Neural cell (in vitro differentiated cells): ENCODE results near the gene TCTN1. TPM values are rescaled to one million over a fixed set of nuclear protein-coding genes. Genes with fewer than 3 reads are reported as not detected.

Experiments
- H2AFZ ChIP-seq: fragments of 200-600, 300-800 bp; sonication (generic), shearing (Covaris generic); 2 replicates; pipeline ENCODE4 v1.6.0; 2014; ENCODE audit warnings: low read depth, mild to moderate bottlenecking, antibody characterized with exemption, low read length, moderate library complexity
- H3F3A ChIP-seq: fragments of 200-600 bp; shearing (Covaris generic); 2 replicates; pipeline ENCODE4 v1.6.1; 2016; ENCODE audit warnings: mild to moderate bottlenecking, moderate library complexity, mixed read lengths, antibody characterized with exemption, low read length; ENCODE audit not compliant: insufficient read depth, poor library complexity, severe bottlenecking
- H3K27ac ChIP-seq: fragments of 200-600, 300-800 bp; sonication (generic), shearing (Covaris generic); 2 replicates; pipeline ENCODE4 v1.5.1; 2014; ENCODE audit warnings: mild to moderate bottlenecking, low read length, moderate library complexity
- H3K27me3 ChIP-seq: fragments of 300-800, 200-600 bp; sonication (generic), shearing (Covaris generic); 2 replicates; pipeline ENCODE4 v1.6.0; 2014; ENCODE audit warnings: mild to moderate bottlenecking, low read depth, low read length, moderate library complexity; ENCODE audit not compliant: insufficient read depth
- H3K36me3 ChIP-seq: fragments of 300-800, 200-600 bp; sonication (generic), shearing (Covaris generic); 2 replicates; pipeline ENCODE4 v1.5.1; 2014; ENCODE audit warnings: mild to moderate bottlenecking, antibody characterized with exemption, low read length, moderate library complexity; ENCODE audit not compliant: insufficient read depth
- H3K4me2 ChIP-seq: fragments of 300-800, 200-600 bp; sonication (generic), shearing (Covaris generic); 2 replicates; pipeline ENCODE4 v1.6.0; 2014; ENCODE audit warnings: mild to moderate bottlenecking, low read length
- H3K4me3 ChIP-seq: fragments of 300-800, 200-600 bp; sonication (generic), shearing (Covaris generic); 2 replicates; pipeline ENCODE4 v1.5.1; 2014; ENCODE audit warnings: mild to moderate bottlenecking, low read length, moderate library complexity
- H3K79me2 ChIP-seq: fragments of 200-600 bp; shearing (Covaris generic); replicated peaks from 2 replicates; pipeline ENCODE4 v1.6.0; 2014; ENCODE audit warnings: mild to moderate bottlenecking, low read length, moderate library complexity; ENCODE audit not compliant: insufficient read depth
- H3K9ac ChIP-seq: fragments of 300-800, 200-600 bp; sonication (generic), shearing (Covaris generic); 2 replicates; pipeline ENCODE4 v1.6.1; 2016; ENCODE audit warnings: mild to moderate bottlenecking, low read length, mixed read lengths
- H3K9me2 ChIP-seq: fragments of 200-600 bp; shearing (Covaris generic); 2 replicates; pipeline ENCODE4 v1.6.1; 2016; ENCODE audit warnings: mild to moderate bottlenecking, low read length, mixed read lengths; ENCODE audit not compliant: insufficient read depth
- H3K9me3 ChIP-seq: fragments of 200-600, 300-800 bp; sonication (generic), shearing (Covaris generic); 2 replicates; pipeline ENCODE4 v1.6.1; 2016; ENCODE audit warnings: mild to moderate bottlenecking, mixed run types, low read length, moderate library complexity, mixed read lengths
- H4K20me1 ChIP-seq: fragments of 200-600 bp; shearing (Covaris generic); 2 replicates; pipeline ENCODE4 v1.6.1; 2016; ENCODE audit warnings: mild to moderate bottlenecking, mixed run types; ENCODE audit not compliant: insufficient read depth
- EP300 ChIP-seq: fragments of 450-650 bp; conservative IDR thresholded peaks from 2 replicates; pipeline ENCODE4 v1.6.1; 2014; ENCODE audit warnings: antibody characterized with exemption, mild to moderate bottlenecking, moderate library complexity; ENCODE audit not compliant: poor library complexity, severe bottlenecking
- EZH2 ChIP-seq: fragments of 200-600, 300-800 bp; shearing (Covaris generic), sonication (generic); IDR thresholded peaks from 2 replicates; pipeline ENCODE4 v1.6.1; 2014; ENCODE audit warnings: antibody characterized with exemption, low read length, borderline replicate concordance, mild to moderate bottlenecking; ENCODE audit not compliant: insufficient read depth, poor library complexity, severe bottlenecking
- MXI1 ChIP-seq: fragments of 450-650 bp; conservative IDR thresholded peaks from 2 replicates; pipeline ENCODE4 v1.6.1; 2014; ENCODE audit warnings: antibody characterized with exemption, mild to moderate bottlenecking; ENCODE audit not compliant: poor library complexity, severe bottlenecking
- POLR2AphosphoS5 ChIP-seq: IDR thresholded peaks from 2 replicates; pipeline ENCODE4 v1.6.1; 2012
- RAD21 ChIP-seq: fragments of 450-650 bp; conservative IDR thresholded peaks from 2 replicates; pipeline ENCODE4 v1.6.1; 2014; ENCODE audit warnings: antibody characterized with exemption, mild to moderate bottlenecking, moderate library complexity
- REST ChIP-seq: IDR thresholded peaks from 2 replicates; pipeline ENCODE4 v1.6.1; 2012; ENCODE audit warnings: borderline replicate concordance
- SMC3 ChIP-seq: fragments of 450-650 bp; conservative IDR thresholded peaks from 2 replicates; pipeline ENCODE4 v1.6.1; 2014; ENCODE audit warnings: antibody characterized with exemption, mild to moderate bottlenecking, moderate library complexity; ENCODE audit not compliant: poor library complexity
- TAF1 ChIP-seq: IDR thresholded peaks from 2 replicates; pipeline ENCODE4 v1.6.1; 2012; ENCODE audit warnings: low read depth
- polyA plus RNA-seq: library from polyadenylated mRNA; depleted of rRNA; stranded (reverse); fragments of >200 nt; gene quantifications from 2 replicates; pipeline ENCODE4 v1.2.3, GENCODE V29; 2014
- TF ChIP-seq, protein P1 (sequence below): fragments of 450-650 bp; IDR thresholded peaks from 2 replicates; pipeline ENCODE4 v1.5.1; 2014; ENCODE audit warnings: antibody characterized with exemption, mild to moderate bottlenecking, moderate library complexity; ENCODE audit not compliant: poor library complexity, severe bottlenecking

The TCTN1 gene
- polyA plus RNA-seq, 1 donor from 2014 or later = 58.3 TPM

DNA sequence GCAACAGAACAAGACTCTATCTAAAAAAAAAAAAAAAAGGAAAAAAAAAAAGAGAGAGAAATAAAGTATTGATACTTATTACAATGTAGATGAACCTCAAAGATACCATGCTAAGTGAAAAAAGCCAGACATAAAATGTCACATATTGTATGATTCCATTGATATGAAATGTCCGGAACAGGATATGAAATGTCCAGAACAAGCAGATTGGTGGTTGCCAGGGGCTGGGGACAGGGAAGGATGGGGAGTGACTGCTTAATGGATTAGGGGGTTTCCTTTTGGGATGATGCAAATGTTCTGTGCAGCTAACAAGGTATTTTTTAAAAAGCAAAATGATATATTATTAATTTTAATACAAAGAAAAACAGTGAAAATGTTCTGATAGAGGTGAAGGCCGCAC, 70.0 kb downstream of the TCTN1 start:
- Histone ChIP-seq H3K27ac (no peak overlapping the region), H2AFZ (no peak overlapping the region), H4K20me1 (no peaks in the 10 kb centered on the region), H3F3A (no peaks in the 10 kb centered on the region), H3K79me2 (no peaks in the 10 kb centered on the region), H3K27me3 (peaks cover 15% of the 10 kb centered on the region), H3K4me3 (no peak overlapping the region), H3K4me2 (no peak overlapping the region), H3K9ac (no peak overlapping the region), H3K9me3 (no peaks in the 10 kb centered on the region), H3K9me2 (no peaks in the 10 kb centered on the region), H3K36me3 (no peaks in the 10 kb centered on the region)
- TF ChIP-seq TAF1 (no peak), EZH2 (no peak), POLR2AphosphoS5 (no peak), REST (no peak), SMC3 (no peak)
- TF ChIP-seq, protein P1, sequence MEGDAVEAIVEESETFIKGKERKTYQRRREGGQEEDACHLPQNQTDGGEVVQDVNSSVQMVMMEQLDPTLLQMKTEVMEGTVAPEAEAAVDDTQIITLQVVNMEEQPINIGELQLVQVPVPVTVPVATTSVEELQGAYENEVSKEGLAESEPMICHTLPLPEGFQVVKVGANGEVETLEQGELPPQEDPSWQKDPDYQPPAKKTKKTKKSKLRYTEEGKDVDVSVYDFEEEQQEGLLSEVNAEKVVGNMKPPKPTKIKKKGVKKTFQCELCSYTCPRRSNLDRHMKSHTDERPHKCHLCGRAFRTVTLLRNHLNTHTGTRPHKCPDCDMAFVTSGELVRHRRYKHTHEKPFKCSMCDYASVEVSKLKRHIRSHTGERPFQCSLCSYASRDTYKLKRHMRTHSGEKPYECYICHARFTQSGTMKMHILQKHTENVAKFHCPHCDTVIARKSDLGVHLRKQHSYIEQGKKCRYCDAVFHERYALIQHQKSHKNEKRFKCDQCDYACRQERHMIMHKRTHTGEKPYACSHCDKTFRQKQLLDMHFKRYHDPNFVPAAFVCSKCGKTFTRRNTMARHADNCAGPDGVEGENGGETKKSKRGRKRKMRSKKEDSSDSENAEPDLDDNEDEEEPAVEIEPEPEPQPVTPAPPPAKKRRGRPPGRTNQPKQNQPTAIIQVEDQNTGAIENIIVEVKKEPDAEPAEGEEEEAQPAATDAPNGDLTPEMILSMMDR = no peak

DNA sequence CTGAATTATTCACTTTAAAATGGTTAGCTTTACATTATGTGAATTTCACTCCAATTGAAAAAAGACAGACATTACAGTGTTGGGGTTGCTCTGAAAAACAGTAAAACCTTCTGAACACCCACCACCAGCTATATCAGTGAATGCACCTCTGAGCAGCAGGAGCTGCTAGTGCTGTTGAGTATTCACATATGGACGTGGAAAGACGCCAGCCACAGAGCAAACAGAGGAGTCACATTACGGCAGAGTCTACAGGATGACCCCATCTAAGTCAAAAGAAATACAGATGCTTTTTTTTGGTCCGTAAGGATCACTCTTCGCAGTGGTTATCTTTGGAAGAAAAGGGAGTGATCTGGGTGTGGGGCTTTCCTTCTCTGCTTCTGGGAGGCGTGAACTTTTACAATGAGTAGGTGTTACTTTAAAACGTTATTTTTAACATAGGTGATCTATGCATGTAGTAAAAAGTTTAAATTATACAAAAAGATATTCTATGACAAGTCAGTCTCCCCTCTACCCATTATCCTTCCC, 70.4 kb downstream of the TCTN1 start:
- no peaks in the 10 kb centered on the region for H3K36me3 ChIP-seq
- H3F3A ChIP-seq = no peaks in the 10 kb centered on the region
- no peak overlapping the region for H3K4me2 ChIP-seq
- H4K20me1 ChIP-seq = no peaks in the 10 kb centered on the region
- H3K9ac ChIP-seq = no peak overlapping the region
- H3K4me3 ChIP-seq = no peak overlapping the region
- peaks cover 18% of the 10 kb centered on the region for H3K27me3 ChIP-seq
- TF ChIP-seq SMC3 (no peak), POLR2AphosphoS5 (no peak)
- H3K79me2 ChIP-seq = no peaks in the 10 kb centered on the region
- no peak overlapping the region for H2AFZ ChIP-seq
- no peaks in the 10 kb centered on the region for H3K9me3 ChIP-seq
- no peaks in the 10 kb centered on the region for H3K9me2 ChIP-seq
- H3K27ac ChIP-seq = no peak overlapping the region

GRCh38 chr12:110686294-110686903, 72.5 kb downstream of the TCTN1 start:
- Histone ChIP-seq H3K79me2 (no peaks in the 10 kb centered on the region), H2AFZ (no peak overlapping the region), H3K4me3 (no peak overlapping the region), H3K9me2 (no peaks in the 10 kb centered on the region), H3K4me2 (no peak overlapping the region), H3K27ac (no peak overlapping the region), H3K9ac (no peak overlapping the region), H4K20me1 (no peaks in the 10 kb centered on the region), H3K36me3 (no peaks in the 10 kb centered on the region), H3K27me3 (peaks cover 21% of the 10 kb centered on the region), H3K9me3 (no peaks in the 10 kb centered on the region), H3F3A (no peaks in the 10 kb centered on the region)
- TF ChIP-seq EP300 = no peak
- no peak for TF ChIP-seq RAD21
- TF ChIP-seq TAF1 = no peak
- TF ChIP-seq, protein P1 = no peak
- no peak for TF ChIP-seq EZH2
- no peak for TF ChIP-seq POLR2AphosphoS5
- no peak for TF ChIP-seq REST
- no peak for TF ChIP-seq SMC3
- TF ChIP-seq MXI1 = no peak
